ENCODE results near the gene ERRFI1.
"Not testable (repeated sequence)": the region's sequence is repeated elsewhere in the genome, so short reads cannot be mapped to it uniquely, and the experiment has no call there.

Gene ERRFI1

GRCh38 chr1:7967651-7968050, 58.5 kb downstream of the ERRFI1 start:
- DNase-seq (ENCODE audit: low read depth), result no peak

GRCh38 chr1:7967196-7967595, 58.9 kb downstream of the ERRFI1 start:
- DNase-seq (ENCODE audit: low read depth), result no peak

GRCh38 chr1:7964476-7964875, 61.6 kb downstream of the ERRFI1 start:
- DNase-seq (ENCODE audit: low read depth), result no peak

GRCh38 chr1:7963841-7964240, 62.3 kb downstream of the ERRFI1 start:
- DNase-seq (ENCODE audit: low read depth), result not testable (repeated sequence)

GRCh38 chr1:7963378-7963730, 62.8 kb downstream of the ERRFI1 start:
- not testable (repeated sequence) for DNase-seq (ENCODE audit: low read depth)

GRCh38 chr1:7962636-7963377, 63.3 kb downstream of the ERRFI1 start:
- DNase-seq (ENCODE audit: low read depth), result no peak

GRCh38 chr1:7962014-7962335, 64.1 kb downstream of the ERRFI1 start:
- no peak for DNase-seq (ENCODE audit: low read depth)
